ENCODE measurements around the gene NDUFS3.

DNA sequence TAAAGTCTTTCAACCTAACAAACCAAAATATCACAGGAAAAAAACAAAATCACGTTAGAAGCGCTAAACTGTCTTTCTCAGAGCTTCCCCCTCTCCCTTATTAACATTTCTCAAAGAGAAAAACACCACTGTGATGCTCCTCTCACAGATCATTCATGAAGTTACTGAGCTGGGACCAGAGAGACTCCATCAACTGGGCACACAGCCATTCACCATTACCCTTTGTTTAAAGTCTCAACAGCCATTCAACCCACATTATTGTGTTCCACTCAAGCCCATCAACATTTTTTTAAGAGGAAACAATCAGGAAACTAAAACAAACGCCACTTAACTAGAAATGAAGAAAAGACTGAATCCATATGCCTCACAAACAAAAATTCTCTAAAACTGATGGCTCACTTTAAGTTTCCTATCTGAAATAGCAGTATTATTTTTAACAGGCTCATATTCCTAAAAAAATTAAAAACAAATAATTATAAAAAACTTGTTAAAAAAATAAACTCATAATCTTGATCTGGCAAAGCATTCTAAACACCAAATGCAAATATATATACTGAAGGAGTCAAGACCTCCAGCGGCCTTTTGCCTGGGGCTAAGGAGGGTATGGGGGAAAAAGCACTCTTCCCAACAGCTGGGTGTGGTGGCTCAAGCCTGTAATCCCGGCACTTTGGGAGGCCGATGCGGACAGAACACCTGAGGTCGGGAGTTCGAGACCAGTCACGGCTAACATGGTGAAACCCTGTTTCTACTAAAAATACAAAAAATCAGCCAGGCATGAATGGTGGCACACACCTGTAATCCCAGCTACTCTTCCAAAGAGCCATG lies 39.9 kb upstream of the NDUFS3 start:
- TF ChIP-seq CTCF (IDR thresholded peaks at IDR 0.05) (no peak), POLR2AphosphoS5 (IDR thresholded peaks at IDR 0.05) (no peak), POLR2A (IDR thresholded peaks at IDR 0.05) (no peak)
